Measurements from ENCODE around the gene BCL11B.

The BCL11B gene

GRCh38 chr14:99284254-99285004 lies 12.4 kb upstream of the BCL11B start:
- DNase-seq, result no peak

GRCh38 chr14:99282261-99283050 lies 10.5 kb upstream of the BCL11B start:
- no peak for DNase-seq

GRCh38 chr14:99281396-99281795 lies 9.4 kb upstream of the BCL11B start:
- no peak for DNase-seq

DNA sequence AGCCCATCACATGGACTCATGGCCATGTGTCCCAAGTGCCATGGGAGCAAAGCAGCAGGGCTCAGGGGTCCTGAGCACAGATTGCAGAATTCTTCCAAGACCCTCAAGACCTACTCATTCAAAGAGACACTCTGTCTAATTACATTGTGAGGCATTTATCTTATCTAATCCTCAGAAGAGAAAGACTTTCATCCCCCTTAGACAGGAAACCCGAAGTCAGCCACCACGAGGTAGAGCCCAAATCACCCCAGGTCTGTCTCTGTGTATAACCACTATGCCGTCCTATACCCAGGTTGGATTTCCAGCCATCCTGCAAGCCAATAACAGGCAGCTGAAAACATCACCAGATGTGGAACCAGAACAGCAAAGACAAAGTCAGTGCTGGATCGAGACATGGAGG lies 8.9 kb upstream of the BCL11B start:
- no peak for DNase-seq

DNA sequence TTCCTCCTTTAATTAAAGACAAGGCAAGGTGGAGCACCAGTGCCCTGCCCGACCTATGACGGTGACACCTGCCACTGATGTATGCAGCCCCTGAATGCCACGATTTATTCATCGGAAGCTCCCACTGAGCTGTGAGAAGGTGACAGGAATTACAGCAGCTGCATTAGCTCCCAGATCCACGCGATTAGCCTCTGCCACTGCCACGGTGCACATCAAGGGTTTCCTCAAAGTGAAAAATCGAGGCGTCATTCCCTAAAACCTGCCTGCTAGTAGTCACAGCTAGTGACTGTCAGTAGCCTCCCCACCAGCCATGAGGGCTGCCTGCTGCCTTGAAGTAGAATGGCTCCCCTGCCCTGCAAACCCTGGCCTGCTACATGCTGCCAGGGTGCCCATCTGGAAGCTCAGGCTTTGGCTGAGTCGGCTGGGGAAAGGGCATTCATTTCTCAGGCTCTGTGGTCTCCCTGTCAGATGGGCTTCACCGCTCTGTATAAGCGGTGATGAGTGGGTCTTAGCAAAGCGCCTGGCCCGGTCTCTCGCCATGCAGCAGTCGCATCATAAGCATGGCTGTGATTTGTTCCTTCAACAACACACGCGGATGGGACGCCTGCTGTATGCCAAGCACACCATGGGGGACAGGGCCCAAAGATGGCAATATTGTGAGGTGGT lies 8.2 kb upstream of the BCL11B start:
- no peak for DNase-seq

DNA sequence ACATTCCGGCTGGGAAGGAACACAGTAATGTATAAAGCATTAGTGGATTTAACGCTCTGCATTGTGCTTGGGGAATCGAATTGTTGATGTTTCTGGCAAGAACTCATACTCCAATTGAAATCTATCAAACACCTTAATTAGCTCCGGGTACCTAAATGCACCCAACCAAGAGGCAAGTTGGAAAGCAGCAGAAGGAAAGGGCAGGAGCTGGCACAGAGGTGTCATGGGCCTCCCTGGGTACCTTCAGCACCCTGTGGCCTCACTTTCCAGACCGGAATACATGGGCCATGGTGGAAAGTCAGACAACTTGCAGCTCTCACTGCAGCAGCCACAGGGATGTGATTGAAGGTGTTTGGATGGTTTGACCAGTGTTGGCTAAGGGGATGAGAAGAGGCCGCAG lies 6.8 kb upstream of the BCL11B start:
- DNase-seq, result no peak

- no peak for DNase-seq
These were observed 5.5 kb upstream of the BCL11B start for GRCh38 chr14:99277530-99277929.

DNA sequence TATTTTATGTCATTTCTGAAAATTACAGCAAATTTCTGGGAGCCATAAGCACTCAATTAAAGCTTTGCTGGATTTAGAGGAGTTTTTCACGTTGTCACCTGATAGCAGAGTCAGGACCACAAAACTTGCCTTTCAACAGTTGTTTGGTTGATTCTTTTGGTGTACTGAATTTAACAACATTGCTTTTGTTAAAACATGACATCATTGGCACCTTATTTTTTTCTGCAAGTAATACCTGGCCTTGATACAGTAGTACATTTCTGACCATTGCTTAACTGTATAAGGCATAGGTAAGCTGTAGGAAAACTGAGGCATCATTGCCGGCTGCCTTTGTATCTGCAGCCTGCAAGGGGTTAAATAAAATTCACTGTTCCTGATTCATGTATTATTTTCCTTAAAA lies 4.5 kb upstream of the BCL11B start:
- DNase-seq, result no peak

- DNase-seq, result no peak
These were observed 3.2 kb upstream of the BCL11B start for GRCh38 chr14:99275222-99275584.

GRCh38 chr14:99274346-99275221 lies 2.6 kb upstream of the BCL11B start:
- DNase-seq, result no peak

GRCh38 chr14:99273766-99274345 lies 1.9 kb upstream of the BCL11B start:
- DNase-seq, result no peak

GRCh38 chr14:99272899-99273765 lies 1.1 kb upstream of the BCL11B start:
- no peak for DNase-seq

DNA sequence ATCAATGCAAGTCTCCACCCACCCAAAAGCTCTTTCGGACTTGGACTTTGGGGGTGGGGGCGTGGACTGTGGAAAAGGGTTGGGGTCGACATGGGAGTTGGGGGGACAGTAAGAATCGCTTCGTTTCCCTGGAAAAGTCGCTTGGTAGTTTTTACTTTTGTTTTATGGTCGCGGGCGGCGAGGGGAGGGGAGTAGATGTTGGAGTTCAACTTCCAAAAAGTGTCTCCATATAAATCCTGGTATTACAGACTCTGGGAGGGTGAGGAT lies 568 bp upstream of the BCL11B start:
- DNase-seq, result no peak

DNA sequence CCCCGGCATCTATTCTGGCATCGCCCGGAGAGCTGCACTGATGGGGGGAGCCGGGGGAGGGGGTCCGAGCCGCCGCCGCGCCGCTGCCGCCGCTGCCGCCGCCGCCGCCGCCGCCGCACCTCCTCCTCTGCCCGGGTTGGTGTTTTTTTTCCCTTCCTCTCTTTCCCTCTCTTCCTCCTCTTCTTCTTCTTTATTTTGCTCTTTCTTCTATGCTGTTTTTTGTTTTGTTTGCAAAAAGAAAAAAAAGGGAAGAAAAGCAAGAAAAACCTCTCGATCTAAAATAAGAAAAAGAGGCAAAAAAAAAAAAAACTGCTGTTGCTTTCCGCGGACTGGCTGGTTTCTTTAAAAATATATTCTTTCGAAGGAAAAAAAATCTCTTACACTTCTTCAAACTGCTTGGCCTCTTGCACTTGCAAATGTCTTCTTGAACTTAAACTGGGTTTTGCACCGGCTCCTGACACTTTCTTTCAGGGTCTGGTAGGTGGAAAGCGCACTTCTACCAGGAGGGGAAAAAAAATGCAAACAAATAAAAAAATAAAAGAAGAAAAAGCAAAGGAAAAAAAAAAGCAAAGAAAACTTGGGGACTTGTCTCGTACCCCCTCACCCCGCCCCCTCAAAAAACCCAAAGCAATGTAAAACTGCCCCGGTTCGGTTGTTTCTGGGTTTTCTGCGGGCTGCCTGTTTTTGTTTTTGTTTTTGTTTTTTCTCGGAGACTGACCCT lies 616 bp downstream of the BCL11B start:
- no peak for DNase-seq

DNA sequence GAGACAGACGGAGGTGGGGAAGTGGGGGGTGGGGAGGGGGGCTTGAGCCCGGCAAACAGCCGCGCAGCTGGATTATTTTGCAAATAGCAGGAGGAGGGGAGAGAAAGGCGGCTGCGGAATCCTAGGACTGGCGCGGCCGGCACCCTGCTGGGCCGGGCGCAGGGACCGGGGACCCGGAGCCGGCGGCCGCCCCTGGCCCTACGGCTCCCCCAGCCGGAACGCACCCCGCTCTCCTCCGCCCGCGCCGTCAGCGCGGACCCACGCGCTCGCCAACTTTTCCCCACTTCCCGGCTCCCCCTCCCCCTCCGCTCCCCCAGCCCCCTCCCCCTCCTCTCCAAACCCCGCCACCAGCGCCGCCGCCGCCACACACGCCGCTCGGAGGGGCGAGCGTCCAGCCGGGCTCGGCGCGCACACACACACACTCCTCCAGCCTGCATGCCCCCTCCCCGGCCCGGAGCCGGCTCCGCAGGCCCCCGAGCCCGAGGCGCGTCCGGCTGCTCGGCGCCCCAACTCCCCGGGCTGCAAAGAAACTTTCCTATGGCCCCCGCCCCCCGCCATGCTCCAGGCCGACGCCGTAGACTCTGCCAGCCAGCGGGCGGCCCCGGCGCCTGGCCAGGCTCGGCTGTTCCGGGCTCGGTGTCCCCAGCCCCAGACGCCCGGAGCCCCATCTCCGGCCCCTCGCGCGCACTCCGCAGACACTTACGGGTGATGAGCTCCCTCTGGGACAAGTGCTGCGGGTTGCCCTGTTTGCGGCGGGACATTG lies 1.4 kb downstream of the BCL11B start:
- no peak for DNase-seq

- no peak for DNase-seq
These were observed 2.9 kb downstream of the BCL11B start for GRCh38 chr14:99268810-99269707.

DNA sequence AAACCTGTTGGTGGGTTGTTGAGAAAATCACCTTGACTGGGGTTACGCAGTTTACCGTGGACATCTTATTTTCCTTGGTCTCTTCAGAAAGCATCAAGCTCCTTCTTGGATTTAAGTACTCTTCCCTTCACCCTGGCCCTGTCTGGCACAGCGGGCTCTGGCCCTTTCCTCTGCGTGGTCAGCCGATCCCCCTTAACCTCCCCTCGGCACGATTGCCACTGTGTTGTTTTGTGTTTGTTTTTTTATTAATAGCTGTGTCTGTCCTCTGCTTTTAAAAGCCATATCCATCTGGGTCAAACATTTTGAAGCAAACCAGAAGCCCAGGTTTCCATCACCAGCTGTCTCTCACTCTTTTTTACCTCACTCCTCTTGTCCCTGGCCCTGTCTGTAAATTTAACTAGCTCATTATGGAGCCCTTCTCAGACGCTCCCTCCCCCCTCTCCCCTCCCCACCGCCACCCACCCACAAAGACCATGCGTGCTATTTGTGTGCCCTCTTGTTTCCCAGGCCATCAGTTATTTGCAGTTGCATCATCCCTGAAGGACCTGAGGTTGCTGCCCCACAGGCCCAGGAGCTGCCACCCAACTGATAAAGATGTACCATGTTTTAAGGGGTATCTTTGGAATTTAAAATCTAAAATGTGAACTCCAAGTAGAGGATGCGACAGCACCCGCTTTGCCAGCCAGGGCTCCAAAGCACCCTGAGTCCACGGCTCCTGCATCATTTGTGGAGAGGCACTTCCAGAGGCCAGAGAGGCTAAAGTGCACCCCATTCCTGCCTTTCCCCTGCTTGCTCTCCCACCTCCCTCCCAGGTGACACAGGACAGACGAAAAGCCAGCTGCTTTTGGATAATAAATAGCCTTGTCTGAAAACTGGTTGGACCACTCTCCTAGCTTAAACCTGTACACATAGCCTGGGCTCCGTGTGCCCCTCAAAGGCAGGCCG lies 3.9 kb downstream of the BCL11B start:
- no peak for DNase-seq

DNA sequence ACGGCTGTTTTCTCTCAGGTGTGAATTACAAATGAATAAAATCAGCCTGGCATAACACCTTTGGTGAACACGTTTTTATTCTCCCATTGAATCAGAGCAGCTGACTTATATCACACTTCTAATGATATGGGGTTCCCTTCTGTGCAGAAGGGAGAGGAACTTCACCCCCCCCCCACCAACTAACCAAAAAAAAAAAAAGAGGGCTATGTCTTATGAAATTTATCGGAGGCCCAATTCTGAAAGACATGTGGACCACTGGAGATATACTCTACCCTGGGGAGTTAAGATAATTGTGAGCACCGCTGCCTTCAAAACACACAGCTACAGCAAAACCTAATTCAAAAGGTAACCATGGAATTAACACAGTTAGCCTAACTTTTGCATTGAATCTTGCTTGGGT lies 4.6 kb downstream of the BCL11B start:
- DNase-seq, result no peak

All from activated T-cell treated with anti-CD3 and anti-CD28 coated beads for 4 hours (primary cell).